ENCODE results near the gene NES. TPM values are rescaled to one million over a fixed set of nuclear protein-coding genes. Genes with fewer than 3 reads are reported as not detected.
A peak's percentile ranks its signal among the peaks of the same experiment; 100 is the strongest.

The NES gene
- polyA plus RNA-seq, 3 donors: not detected

GRCh38 chr1:156692441-156692924 lies 15.3 kb upstream of the NES start:
- Mint-ChIP-seq H3K4me1 (peaks cover 24% of the 10 kb centered on the region), H3K27me3 (ENCODE audit: low read depth in 3 of 3) (peaks cover 66 to 78% (median 78%) of the 10 kb centered on the region in 3 donors), H3K4me3 (peak overlapping the region in 1 of 2 donors; percentile 76), H3K36me3 (peaks cover 0 to 2% of the 10 kb centered on the region in 2 donors), H3K9me3 (peaks cover 0 to 15% (median 7%) of the 10 kb centered on the region in 7 donors), H3K27ac (no peak overlapping the region)
- H3K4me2 ChIP-seq (replicated peaks; ENCODE audit: extremely low read depth, low read length, poor library complexity, severe bottlenecking): no peak overlapping the region
- peaks cover 0 to 11% of the 10 kb centered on the region in 2 donors for H3K9me3 ChIP-seq (replicated peaks in 1 of 2; ENCODE audit: control insufficient read depth in 1 of 2, insufficient read depth in 1 of 2, low read length in 2 of 2)
- TF ChIP-seq, protein P1, sequence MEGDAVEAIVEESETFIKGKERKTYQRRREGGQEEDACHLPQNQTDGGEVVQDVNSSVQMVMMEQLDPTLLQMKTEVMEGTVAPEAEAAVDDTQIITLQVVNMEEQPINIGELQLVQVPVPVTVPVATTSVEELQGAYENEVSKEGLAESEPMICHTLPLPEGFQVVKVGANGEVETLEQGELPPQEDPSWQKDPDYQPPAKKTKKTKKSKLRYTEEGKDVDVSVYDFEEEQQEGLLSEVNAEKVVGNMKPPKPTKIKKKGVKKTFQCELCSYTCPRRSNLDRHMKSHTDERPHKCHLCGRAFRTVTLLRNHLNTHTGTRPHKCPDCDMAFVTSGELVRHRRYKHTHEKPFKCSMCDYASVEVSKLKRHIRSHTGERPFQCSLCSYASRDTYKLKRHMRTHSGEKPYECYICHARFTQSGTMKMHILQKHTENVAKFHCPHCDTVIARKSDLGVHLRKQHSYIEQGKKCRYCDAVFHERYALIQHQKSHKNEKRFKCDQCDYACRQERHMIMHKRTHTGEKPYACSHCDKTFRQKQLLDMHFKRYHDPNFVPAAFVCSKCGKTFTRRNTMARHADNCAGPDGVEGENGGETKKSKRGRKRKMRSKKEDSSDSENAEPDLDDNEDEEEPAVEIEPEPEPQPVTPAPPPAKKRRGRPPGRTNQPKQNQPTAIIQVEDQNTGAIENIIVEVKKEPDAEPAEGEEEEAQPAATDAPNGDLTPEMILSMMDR (IDR thresholded peaks at IDR 0.05): no peak
- DNase-seq: no peak
- H3K36me3 ChIP-seq (replicated peaks in 1 of 2; ENCODE audit: control insufficient read depth in 1 of 2, insufficient read depth in 2 of 2, low read length in 2 of 2): no peaks in the 10 kb centered on the region
- H2AFZ ChIP-seq (ENCODE audit: insufficient read depth, low read depth, low read length, poor library complexity, severe bottlenecking): no peak overlapping the region
- H3K4me1 ChIP-seq (ENCODE audit: control insufficient read depth in 1 of 2, insufficient read depth in 2 of 2, low read length in 2 of 2): peaks cover 2 to 10% of the 10 kb centered on the region in 2 donors
- H3K79me2 ChIP-seq (ENCODE audit: insufficient read depth, low read length): no peaks in the 10 kb centered on the region
- H4K20me1 ChIP-seq (ENCODE audit: insufficient read depth, low read length): no peaks in the 10 kb centered on the region
- H3K27me3 ChIP-seq (ENCODE audit: control insufficient read depth in 2 of 2, insufficient read depth in 2 of 2, low read length in 2 of 2): peaks cover 33 to 64% of the 10 kb centered on the region in 2 donors
- no peak overlapping the region for H3K27ac ChIP-seq (ENCODE audit: low read depth in 1 of 2, low read length in 2 of 2)
- no peak overlapping the region for H3K9ac ChIP-seq (ENCODE audit: insufficient read depth, low read length, poor library complexity, severe bottlenecking)
- intact Hi-C loops (cut with micrococcal nuclease): loop anchor here (10.0 kb wide), 2 partner anchors 162 to 192 kb away; partner anchors contain the start of gene INSRR (in 1 of the 2)
- WGBS (ENCODE audit: insufficient coverage): 5% methylated on average over 11 of the region's 13 CpGs
- no peak overlapping the region for H3K4me3 ChIP-seq (replicated peaks in 1 of 3; ENCODE audit: low read depth in 2 of 3, low read length in 3 of 3)

DNA sequence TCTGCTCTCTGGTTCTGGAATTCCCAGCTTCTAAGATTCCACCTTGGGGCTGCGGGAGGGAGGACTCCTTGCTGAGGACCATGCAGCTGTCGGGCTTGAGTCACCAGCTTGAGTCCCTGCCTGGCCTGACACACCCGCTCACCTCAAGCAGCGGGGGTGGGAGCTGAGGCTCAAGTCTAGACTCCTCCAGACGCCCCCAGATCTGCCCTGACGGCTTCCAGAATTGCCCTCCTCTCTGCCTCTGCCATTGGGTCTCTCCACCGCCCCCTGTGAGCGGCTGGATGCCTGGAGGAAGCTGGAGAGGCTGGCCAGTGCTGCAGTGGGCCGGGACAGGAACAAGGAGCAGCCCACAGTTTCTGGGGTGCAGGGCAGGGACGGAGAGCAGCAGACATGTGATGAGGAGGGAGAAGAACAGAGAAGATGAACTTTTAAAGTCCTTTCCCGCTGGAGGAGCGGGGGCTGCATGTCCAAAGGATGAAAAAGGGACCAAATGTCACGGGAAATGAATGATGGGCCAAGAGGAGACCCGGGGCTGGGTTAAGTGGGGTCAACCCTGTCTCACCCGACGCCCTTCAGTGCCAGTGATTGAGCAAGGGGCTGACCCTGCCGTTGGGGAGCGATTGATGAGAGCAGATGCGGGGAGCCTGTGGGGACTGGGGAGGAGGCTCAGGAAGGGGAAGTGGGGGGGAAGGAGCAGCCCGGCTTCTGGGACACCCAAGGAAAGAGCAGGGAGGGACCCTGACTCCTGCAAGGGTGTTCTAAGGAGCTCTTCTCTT lies 14.6 kb upstream of the NES start:
- H3K4me3 ChIP-seq (replicated peaks in 1 of 3; ENCODE audit: low read depth in 2 of 3, low read length in 3 of 3): no peak overlapping the region
- TF ChIP-seq, protein P1 (IDR thresholded peaks at IDR 0.05): no peak
- H3K9me3 ChIP-seq (replicated peaks in 1 of 2; ENCODE audit: control insufficient read depth in 1 of 2, insufficient read depth in 1 of 2, low read length in 2 of 2): peaks cover 0 to 11% of the 10 kb centered on the region in 2 donors
- H4K20me1 ChIP-seq (ENCODE audit: insufficient read depth, low read length): no peaks in the 10 kb centered on the region
- H3K4me2 ChIP-seq (replicated peaks; ENCODE audit: extremely low read depth, low read length, poor library complexity, severe bottlenecking): no peak overlapping the region
- H3K27ac Mint-ChIP-seq: peak overlapping the region in 1 of 7 donors; percentile 62
- peaks cover 33 to 61% of the 10 kb centered on the region in 2 donors for H3K27me3 ChIP-seq (ENCODE audit: control insufficient read depth in 2 of 2, insufficient read depth in 2 of 2, low read length in 2 of 2)
- no peak overlapping the region for H3K27ac ChIP-seq (ENCODE audit: low read depth in 1 of 2, low read length in 2 of 2)
- no peak overlapping the region for H2AFZ ChIP-seq (ENCODE audit: insufficient read depth, low read depth, low read length, poor library complexity, severe bottlenecking)
- peaks cover 24% of the 10 kb centered on the region for H3K4me1 Mint-ChIP-seq
- no peaks in the 10 kb centered on the region for H3K36me3 ChIP-seq (replicated peaks in 1 of 2; ENCODE audit: control insufficient read depth in 1 of 2, insufficient read depth in 2 of 2, low read length in 2 of 2)
- intact Hi-C loops (cut with micrococcal nuclease): loop anchor here (10.0 kb wide), 2 partner anchors 163 to 193 kb away; partner anchors contain the start of gene INSRR (in 1 of the 2)
- H3K9me3 Mint-ChIP-seq: peaks cover 0 to 15% (median 7%) of the 10 kb centered on the region in 7 donors
- H3K4me1 ChIP-seq (ENCODE audit: control insufficient read depth in 1 of 2, insufficient read depth in 2 of 2, low read length in 2 of 2): peaks cover 2 to 10% of the 10 kb centered on the region in 2 donors
- H3K4me3 Mint-ChIP-seq: peak overlapping the region in 1 of 2 donors; percentile 76
- no peaks in the 10 kb centered on the region for H3K79me2 ChIP-seq (ENCODE audit: insufficient read depth, low read length)
- DNase-seq: peak in 1 of 3 donors; percentile 20
- peaks cover 0 to 2% of the 10 kb centered on the region in 2 donors for H3K36me3 Mint-ChIP-seq
- peaks cover 65 to 77% (median 77%) of the 10 kb centered on the region in 3 donors for H3K27me3 Mint-ChIP-seq (ENCODE audit: low read depth in 3 of 3)
- 15% methylated on average over 20 of the region's 20 CpGs for WGBS (ENCODE audit: insufficient coverage)
- H3K9ac ChIP-seq (ENCODE audit: insufficient read depth, low read length, poor library complexity, severe bottlenecking): peak overlapping the region; percentile 4
